Astrocyte (in vitro differentiated cells and primary cell): Measurements from ENCODE around the gene C1QL1. TPM values are rescaled to one million over a fixed set of nuclear protein-coding genes. Genes with fewer than 3 reads are reported as not detected.
A peak's percentile ranks its signal among the peaks of the same experiment; 100 is the strongest.

Source experiments
- DNase-seq: peaks from one replicate; pipeline ENCODE4 v3.0.0-alpha.2; 2010; ENCODE audit warnings: low read depth
- FAIRE-seq: peaks from 2 replicates; lab custom pipeline; 2011; peaks lifted over from hg19 to GRCh38; lab: Jason Lieb, UNC
- H2AFZ ChIP-seq: 2 replicates; pipeline ENCODE4 v1.6.0; 2012; ENCODE audit warnings: low read depth, low read length, inconsistent platforms
- H3K27ac ChIP-seq: 2 replicates; pipeline ENCODE4 v1.5.1; 2011; ENCODE audit warnings: low read depth, low read length, inconsistent platforms
- H3K27me3 ChIP-seq: 2 replicates; pipeline ENCODE4 v1.6.0; 2011; ENCODE audit warnings: low read length, inconsistent platforms; ENCODE audit not compliant: insufficient read depth
- H3K36me3 ChIP-seq: 2 replicates; pipeline ENCODE4 v1.5.1; 2011; ENCODE audit warnings: low read length, inconsistent platforms; ENCODE audit not compliant: insufficient read depth
- H3K4me1 ChIP-seq: 2 replicates; pipeline ENCODE4 v1.5.1; 2011; ENCODE audit warnings: low read length, inconsistent platforms; ENCODE audit not compliant: insufficient read depth
- H3K4me2 ChIP-seq: 2 replicates; pipeline ENCODE4 v1.6.0; 2012; ENCODE audit warnings: low read length, inconsistent platforms
- H3K4me3 ChIP-seq: 2 replicates; pipeline ENCODE4 v1.5.1; 2011; ENCODE audit warnings: low read depth, mild to moderate bottlenecking, low read length, inconsistent platforms; ENCODE audit not compliant: insufficient read depth
- H3K79me2 ChIP-seq: 2 replicates; pipeline ENCODE4 v1.6.0; 2012; ENCODE audit warnings: mild to moderate bottlenecking, low read length, inconsistent platforms; ENCODE audit not compliant: insufficient read depth
- H3K9ac ChIP-seq: 2 replicates; pipeline ENCODE4 v1.6.0; 2012; ENCODE audit warnings: mild to moderate bottlenecking, low read length, inconsistent platforms
- H3K9me3 ChIP-seq: 2 replicates; pipeline ENCODE4 v1.5.1; 2012; ENCODE audit warnings: low read depth, mild to moderate bottlenecking, low read length, inconsistent platforms; ENCODE audit not compliant: insufficient read depth
- H4K20me1 ChIP-seq: 2 replicates; pipeline ENCODE4 v1.6.0; 2012; ENCODE audit warnings: low read length, inconsistent platforms; ENCODE audit not compliant: insufficient read depth
- H3K27ac Mint-ChIP-seq: one replicate; pipeline ENCODE4 v1.8.0; 2021; ENCODE audit warnings: mild to moderate bottlenecking, mixed read lengths; ENCODE audit not compliant: unreplicated experiment
- H3K27me3 Mint-ChIP-seq: one replicate; pipeline ENCODE4 v1.8.0; 2021; ENCODE audit warnings: low read depth, mixed read lengths; ENCODE audit not compliant: unreplicated experiment
- H3K36me3 Mint-ChIP-seq: one replicate; pipeline ENCODE4 v1.8.0; 2021; ENCODE audit warnings: low read depth, mixed read lengths; ENCODE audit not compliant: unreplicated experiment
- H3K4me1 Mint-ChIP-seq: one replicate; pipeline ENCODE4 v1.8.0; 2021; ENCODE audit warnings: low read depth, mixed read lengths; ENCODE audit not compliant: unreplicated experiment
- H3K4me3 Mint-ChIP-seq: one replicate; pipeline ENCODE4 v1.8.0; 2021; ENCODE audit warnings: mild to moderate bottlenecking, moderate library complexity, mixed read lengths; ENCODE audit not compliant: unreplicated experiment
- H3K9me3 Mint-ChIP-seq: one replicate; pipeline ENCODE4 v1.8.0; 2021; ENCODE audit warnings: mild to moderate bottlenecking, mixed read lengths; ENCODE audit not compliant: unreplicated experiment
- CTCF ChIP-seq: IDR thresholded peaks from 2 replicates; pipeline ENCODE4 v1.5.1; 2011; ENCODE audit warnings: low read depth, mild to moderate bottlenecking, inconsistent platforms, low read length, moderate library complexity; ENCODE audit not compliant: insufficient read depth
- EZH2 ChIP-seq: IDR thresholded peaks from 2 replicates; pipeline ENCODE4 v1.6.1; 2012; ENCODE audit warnings: mild to moderate bottlenecking, low read length, inconsistent platforms; ENCODE audit not compliant: insufficient read depth
- total RNA-seq: library from RNA; stranded (reverse); gene quantifications from 2 replicates; pipeline ENCODE4 v1.2.1, GENCODE V29; 2021

The C1QL1 gene
- total RNA-seq, 1 donor from 2014 or later: not detected

- peak overlapping the region; percentile 67 for H2AFZ ChIP-seq
- Mint-ChIP-seq H3K4me3 (peak overlapping the region; percentile 67), H3K27ac (no peak overlapping the region), H3K4me1 (peaks cover 10% of the 10 kb centered on the region), H3K9me3 (no peaks in the 10 kb centered on the region), H3K27me3 (peaks cover 40% of the 10 kb centered on the region), H3K36me3 (no peaks in the 10 kb centered on the region)
- peak overlapping the region; percentile 50 for H3K4me3 ChIP-seq
- no peaks in the 10 kb centered on the region for H4K20me1 ChIP-seq
- peaks cover 21% of the 10 kb centered on the region for H3K4me1 ChIP-seq
- H3K79me2 ChIP-seq: no peaks in the 10 kb centered on the region
- no peaks in the 10 kb centered on the region for H3K9me3 ChIP-seq
- H3K9ac ChIP-seq: peak overlapping the region; percentile 40
- DNase-seq: peak; percentile 20
- peaks cover 33% of the 10 kb centered on the region for H3K27me3 ChIP-seq
- peak overlapping the region; percentile 84 for H3K4me2 ChIP-seq
- FAIRE-seq: no peak
- TF ChIP-seq EZH2 (peak; percentile 42), CTCF (no peak)
- H3K27ac ChIP-seq: no peak overlapping the region
- H3K36me3 ChIP-seq: no peaks in the 10 kb centered on the region
Observed at GRCh38 chr17:44970136-44970741, 2.1 kb upstream of the C1QL1 start.

GRCh38 chr17:44969144-44969780, 1.2 kb upstream of the C1QL1 start:
- no peak overlapping the region for H2AFZ ChIP-seq
- Mint-ChIP-seq H3K27ac (peak overlapping the region; percentile 66), H3K27me3 (peaks cover 44% of the 10 kb centered on the region), H3K9me3 (no peaks in the 10 kb centered on the region), H3K4me1 (peaks cover 10% of the 10 kb centered on the region), H3K4me3 (peak overlapping the region; percentile 67), H3K36me3 (no peaks in the 10 kb centered on the region)
- TF ChIP-seq CTCF (no peak), EZH2 (no peak)
- H3K9me3 ChIP-seq: no peaks in the 10 kb centered on the region
- DNase-seq (no peak), FAIRE-seq (no peak)
- H3K27ac ChIP-seq: no peak overlapping the region
- no peaks in the 10 kb centered on the region for H3K79me2 ChIP-seq
- H4K20me1 ChIP-seq: no peaks in the 10 kb centered on the region
- peaks cover 33% of the 10 kb centered on the region for H3K27me3 ChIP-seq
- H3K36me3 ChIP-seq: no peaks in the 10 kb centered on the region
- no peak overlapping the region for H3K4me3 ChIP-seq
- H3K9ac ChIP-seq: no peak overlapping the region
- peaks cover 21% of the 10 kb centered on the region for H3K4me1 ChIP-seq
- peak overlapping the region; percentile 99 for H3K4me2 ChIP-seq

GRCh38 chr17:44967907-44968224, 237 bp downstream of the C1QL1 start:
- Histone ChIP-seq H3K9ac (no peak overlapping the region), H3K27me3 (peaks cover 33% of the 10 kb centered on the region), H3K27ac (no peak overlapping the region), H4K20me1 (no peaks in the 10 kb centered on the region), H3K4me3 (no peak overlapping the region), H3K9me3 (no peaks in the 10 kb centered on the region), H3K4me2 (peak overlapping the region; percentile 62), H2AFZ (no peak overlapping the region), H3K79me2 (no peaks in the 10 kb centered on the region), H3K36me3 (no peaks in the 10 kb centered on the region), H3K4me1 (peaks cover 19% of the 10 kb centered on the region)
- no peak for DNase-seq
- Mint-ChIP-seq H3K4me3 (no peak overlapping the region), H3K9me3 (no peaks in the 10 kb centered on the region), H3K4me1 (peaks cover 8% of the 10 kb centered on the region), H3K27ac (no peak overlapping the region), H3K36me3 (no peaks in the 10 kb centered on the region), H3K27me3 (peaks cover 49% of the 10 kb centered on the region)
- FAIRE-seq: no peak
- TF ChIP-seq EZH2: no peak
- no peak for TF ChIP-seq CTCF
